G401 (cell line): ENCODE data around the gene VANGL2. TPM values are rescaled to one million over a fixed set of nuclear protein-coding genes. Genes with fewer than 3 reads are reported as not detected.

ENCODE experiments used
- total RNA-seq: library from RNA; depleted of rRNA; stranded (reverse); fragments of >200 nt; shearing (Covaris generic); gene quantifications from 2 replicates; pipeline ENCODE4 v1.2.3, GENCODE V29; 2014; rRNA removed

The VANGL2 gene
- total RNA-seq, 1 experiment from 2014 or later = 3.0 TPM

Other genes with a start within 250 kb of the VANGL2 start
- gene ATP1A4, start 249.0 kb upstream of the VANGL2 start, total RNA-seq = not detected in 2 replicates
- 0.71 TPM in 1 of 2 replicates, not detected in the other for gene CASQ1, start 210.0 kb upstream of the VANGL2 start, total RNA-seq
- gene PEA15, start 195.2 kb upstream of the VANGL2 start, total RNA-seq = 42.2 and 72.2 TPM in 2 replicates
- gene DCAF8, start 138.0 kb upstream of the VANGL2 start, total RNA-seq = 69.8 and 77.1 TPM in 2 replicates
- 49.8 and 50.0 TPM in 2 replicates for gene PEX19, start 115.4 kb upstream of the VANGL2 start, total RNA-seq
- gene COPA, start 57.3 kb upstream of the VANGL2 start, total RNA-seq = 73.2 and 73.6 TPM in 2 replicates
- gene NCSTN, start 57.2 kb upstream of the VANGL2 start, total RNA-seq = 35.2 and 47.6 TPM in 2 replicates
- not detected in 2 replicates for gene NHLH1, start 33.5 kb upstream of the VANGL2 start, total RNA-seq
- gene SLAMF6, start 122.7 kb downstream of the VANGL2 start, total RNA-seq = not detected in 2 replicates
- not detected in 2 replicates for gene CD84, start 178.9 kb downstream of the VANGL2 start, total RNA-seq
- not detected in 2 replicates for gene SLAMF1, start 246.5 kb downstream of the VANGL2 start, total RNA-seq